MCF 10A (cell line): ENCODE data around the gene ST6GALNAC2. TPM values are rescaled to one million over a fixed set of nuclear protein-coding genes. Genes with fewer than 3 reads are reported as not detected.
"Not testable (repeated sequence)": the region's sequence is repeated elsewhere in the genome, so short reads cannot be mapped to it uniquely, and the experiment has no call there.

Source experiments
- BruUV-seq: library from RNA; stranded (reverse); fragments of 400-500 nt; replicated peaks from 2 replicates; lab custom pipeline; 2021; lab: Mats Ljungman, UMichigan
- CTCF ChIA-PET: fragments of 300-600 bp; sonication (Branson Sonifier 250); formaldehyde crosslinking; extraction: SDS; loops from one replicate; lab custom pipeline; 2021; ENCODE audit warnings: antibody characterized with exemption, inconsistent platforms; lab: Yijun Ruan, JAX
- POLR2A ChIA-PET: fragments of 300-600, 350-650 bp; sonication (Branson Sonifier 250); formaldehyde crosslinking; extraction: SDS; loops from one replicate; lab custom pipeline; 2020; ENCODE audit warnings: antibody characterized with exemption, inconsistent platforms; lab: Yijun Ruan, JAX
- DNase-seq: peaks from one replicate; pipeline ENCODE4 v3.0.0-alpha.2; 2018; ENCODE audit not compliant: unreplicated experiment
- H3K27ac Mint-ChIP-seq: one replicate; pipeline ENCODE4 v1.8.0; 2022; ENCODE audit warnings: mild to moderate bottlenecking, low read depth, mixed read lengths; ENCODE audit not compliant: unreplicated experiment
- H3K27me3 Mint-ChIP-seq: one replicate; pipeline ENCODE4 v1.8.0; 2022; ENCODE audit warnings: mixed read lengths; ENCODE audit not compliant: insufficient read depth, unreplicated experiment
- H3K36me3 Mint-ChIP-seq: one replicate; pipeline ENCODE4 v1.8.0; 2022; ENCODE audit warnings: mild to moderate bottlenecking, moderate library complexity, mixed read lengths; ENCODE audit not compliant: insufficient read depth, unreplicated experiment
- H3K4me1 Mint-ChIP-seq: one replicate; pipeline ENCODE4 v1.8.0; 2022; ENCODE audit warnings: mixed read lengths; ENCODE audit not compliant: insufficient read depth, unreplicated experiment
- H3K4me3 Mint-ChIP-seq: one replicate; pipeline ENCODE4 v1.8.0; 2022; ENCODE audit warnings: mild to moderate bottlenecking, moderate library complexity, mixed read lengths; ENCODE audit not compliant: unreplicated experiment
- H3K9me3 Mint-ChIP-seq: one replicate; pipeline ENCODE4 v1.8.0; 2022; ENCODE audit warnings: mixed read lengths; ENCODE audit not compliant: unreplicated experiment
- CTCF ChIP-seq: fragments of 200-600 bp; IDR thresholded peaks from one replicate; pipeline ENCODE4 v1.8.0; 2022; ENCODE audit warnings: antibody characterized with exemption, mild to moderate bottlenecking; ENCODE audit not compliant: unreplicated experiment
- intact Hi-C: fragments of 100-400 bp; cut with micrococcal nuclease; formaldehyde crosslinking; loops from 2 replicates; pipeline ENCODE4 v1.14.1; 2022
- total RNA-seq: library from RNA; stranded (reverse); gene quantifications from 2 replicates; pipeline ENCODE4 v1.2.3, GENCODE V29; 2022

ST6GALNAC2 gene
- total RNA-seq, 1 experiment from 2014 or later: 7.7 TPM

- no TSS peak for BruUV-seq
- intact Hi-C loops: loop anchor here (2.0 kb wide), 1 partner anchor 25 kb away; no protein-coding TSS in a partner anchor
- no peak for TF ChIP-seq CTCF
- no peak overlapping the region for H3K27ac Mint-ChIP-seq
- H3K36me3 Mint-ChIP-seq: peaks cover 5% of the 10 kb centered on the region
- no peak for DNase-seq
- H3K9me3 Mint-ChIP-seq: no peaks in the 10 kb centered on the region
- POLR2A ChIA-PET: interaction anchor here (0.6 to 3.0 kb wide), 13 partner anchors 12 to 713 kb away, joined by 3 to 17 read pairs (median 3); partner anchors contain the start of gene ST6GALNAC2
- H3K4me1 Mint-ChIP-seq: peaks cover 11% of the 10 kb centered on the region
- H3K4me3 Mint-ChIP-seq: no peak overlapping the region
- no peaks in the 10 kb centered on the region for H3K27me3 Mint-ChIP-seq
- CTCF ChIA-PET: interaction anchor here (1.0 to 2.2 kb wide), 5 partner anchors 9 to 25 kb away, joined by 3 to 8 read pairs (median 5); no protein-coding TSS in a partner anchor
Observed at GRCh38 chr17:76611758-76612157, 26.1 kb upstream of the ST6GALNAC2 start.

- DNase-seq: peak; percentile 58
- not testable (repeated sequence) for BruUV-seq, H3K27me3 Mint-ChIP-seq, H3K9me3 Mint-ChIP-seq, H3K36me3 Mint-ChIP-seq, H3K4me3 Mint-ChIP-seq, H3K27ac Mint-ChIP-seq
- ChIA-PET CTCF (interaction anchor here (1.0 to 2.2 kb wide), 5 partner anchors 10 to 25 kb away, joined by 3 to 8 read pairs (median 5); no protein-coding TSS in a partner anchor), POLR2A (interaction anchor here (0.5 to 3.0 kb wide), 13 partner anchors 13 to 734 kb away, joined by 3 to 17 read pairs (median 3); partner anchors contain the start of gene ST6GALNAC2)
- intact Hi-C loops: loop anchor here (2.0 kb wide), 1 partner anchor 26 kb away; no protein-coding TSS in a partner anchor
- H3K4me1 Mint-ChIP-seq: peaks cover 11% of the 10 kb centered on the region
Observed at GRCh38 chr17:76611080-76611749, 25.6 kb upstream of the ST6GALNAC2 start.

GRCh38 chr17:76606685-76607084, 21.0 kb upstream of the ST6GALNAC2 start:
- H3K4me1 Mint-ChIP-seq, CTCF ChIA-PET, H3K9me3 Mint-ChIP-seq, H3K27ac Mint-ChIP-seq, BruUV-seq, H3K27me3 Mint-ChIP-seq, intact Hi-C loops, H3K4me3 Mint-ChIP-seq, DNase-seq, H3K36me3 Mint-ChIP-seq, POLR2A ChIA-PET: not testable (repeated sequence)

- Mint-ChIP-seq H3K4me3 (no peak overlapping the region), H3K9me3 (no peaks in the 10 kb centered on the region)
Observed at GRCh38 chr17:76601065-76601464, 15.4 kb upstream of the ST6GALNAC2 start.

More at GRCh38 chr17:76601065-76601464, 15.4 kb upstream of the ST6GALNAC2 start:
- BruUV-seq: no TSS peak
- DNase-seq: no peak
- no peak overlapping the region for H3K27ac Mint-ChIP-seq
- TF ChIP-seq CTCF: no peak
- H3K4me1 Mint-ChIP-seq: peaks cover 5% of the 10 kb centered on the region
- POLR2A ChIA-PET: interaction anchor here (0.7 kb wide), 1 partner anchor 23 kb away, joined by 3 read pairs; no protein-coding TSS in a partner anchor
- no peaks in the 10 kb centered on the region for H3K27me3 Mint-ChIP-seq
- CTCF ChIA-PET: interaction anchor here (0.6 to 3.1 kb wide), 5 partner anchors 15 to 113 kb away, joined by 3 to 17 read pairs (median 3); no protein-coding TSS in a partner anchor
- intact Hi-C loops: no loop called here
- peaks cover 5% of the 10 kb centered on the region for H3K36me3 Mint-ChIP-seq
